Activated T-helper 1 cell treated with anti-CD3 and anti-CD28 coated beads, Interleukin-2, amount 50 U/mL, for 16 hours (primary cell): ENCODE measurements around the gene RHOF.

ENCODE experiments used
- DNase-seq, 2 donors: peaks; one replicate each; pipeline ENCODE4 v3.0.0-alpha.2; 2020; ENCODE audit warnings: low read depth in 1 of 2, low spot score in 1 of 2

The RHOF gene

DNA sequence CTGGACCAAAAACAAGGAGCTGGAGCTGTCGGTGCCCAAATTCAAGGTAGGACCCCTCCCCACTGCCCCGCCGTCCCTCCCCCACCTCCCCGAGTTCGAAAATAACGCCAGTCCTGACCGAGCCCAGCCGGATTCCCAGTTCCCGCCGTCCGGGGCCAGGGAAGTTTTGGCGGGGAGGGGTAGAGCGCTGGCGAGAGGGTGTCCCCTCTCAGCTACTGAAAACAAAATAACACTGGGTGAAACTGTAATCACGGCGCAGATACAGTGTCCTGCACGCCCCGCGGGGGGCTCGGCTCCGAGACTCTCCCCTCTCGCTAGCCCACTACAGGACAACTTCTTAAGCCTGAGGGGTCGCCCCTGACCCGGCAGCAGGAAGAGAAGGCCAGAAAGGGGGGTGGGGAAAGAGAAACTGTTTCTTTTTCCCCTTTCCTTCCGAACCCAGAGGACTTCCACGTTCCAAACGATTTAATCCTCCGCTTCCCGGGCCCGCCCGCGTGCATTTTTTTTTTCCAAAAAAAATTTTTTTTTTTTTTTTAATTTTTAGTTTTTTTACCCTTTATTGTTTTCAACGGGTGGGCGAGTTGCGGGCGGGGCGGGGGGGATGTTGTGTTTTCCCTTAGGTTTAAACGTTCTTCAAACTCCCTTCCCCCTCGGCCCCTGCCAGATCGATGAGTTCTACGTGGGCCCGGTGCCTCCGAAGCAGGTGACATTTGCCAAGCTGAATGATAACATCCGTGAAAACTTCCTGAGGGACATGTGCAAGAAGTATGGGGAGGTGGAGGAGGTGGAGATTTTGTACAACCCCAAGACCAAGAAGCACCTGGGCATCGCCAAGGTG lies 11.9 kb upstream of the RHOF start:
- no peak for DNase-seq

DNA sequence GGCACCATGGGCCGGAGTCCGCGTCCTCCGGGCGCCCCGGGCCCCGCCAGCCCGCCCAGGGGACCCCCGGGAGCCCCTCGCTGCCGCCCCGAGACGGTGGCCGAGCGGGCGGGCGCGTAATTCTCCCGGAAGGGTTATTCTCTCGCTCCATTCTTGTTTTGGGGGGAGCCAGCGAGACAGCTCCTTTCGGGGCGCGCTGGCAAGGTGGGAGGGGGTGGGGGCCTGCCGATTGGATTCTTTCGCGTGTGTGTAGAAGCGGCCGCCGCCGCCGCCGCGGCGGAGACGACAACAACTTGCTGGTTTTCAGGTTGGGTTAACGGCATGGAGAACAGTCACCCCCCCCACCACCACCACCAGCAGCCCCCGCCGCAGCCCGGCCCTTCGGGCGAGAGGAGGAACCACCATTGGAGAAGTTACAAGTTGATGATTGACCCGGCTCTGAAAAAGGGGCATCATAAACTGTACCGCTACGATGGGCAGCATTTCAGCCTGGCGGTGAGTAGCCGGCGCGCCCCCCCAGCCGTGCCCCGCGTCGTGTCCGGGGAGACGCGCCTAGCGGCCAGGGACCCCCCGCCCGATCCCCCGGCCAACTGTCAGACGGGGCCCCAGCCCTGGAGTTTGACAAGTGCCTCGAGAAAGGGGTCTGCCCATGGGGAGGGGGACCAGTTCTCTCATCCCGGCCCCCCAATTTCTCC lies 11.1 kb upstream of the RHOF start:
- peak in 1 of 2 donors; percentile 44 for DNase-seq

DNA sequence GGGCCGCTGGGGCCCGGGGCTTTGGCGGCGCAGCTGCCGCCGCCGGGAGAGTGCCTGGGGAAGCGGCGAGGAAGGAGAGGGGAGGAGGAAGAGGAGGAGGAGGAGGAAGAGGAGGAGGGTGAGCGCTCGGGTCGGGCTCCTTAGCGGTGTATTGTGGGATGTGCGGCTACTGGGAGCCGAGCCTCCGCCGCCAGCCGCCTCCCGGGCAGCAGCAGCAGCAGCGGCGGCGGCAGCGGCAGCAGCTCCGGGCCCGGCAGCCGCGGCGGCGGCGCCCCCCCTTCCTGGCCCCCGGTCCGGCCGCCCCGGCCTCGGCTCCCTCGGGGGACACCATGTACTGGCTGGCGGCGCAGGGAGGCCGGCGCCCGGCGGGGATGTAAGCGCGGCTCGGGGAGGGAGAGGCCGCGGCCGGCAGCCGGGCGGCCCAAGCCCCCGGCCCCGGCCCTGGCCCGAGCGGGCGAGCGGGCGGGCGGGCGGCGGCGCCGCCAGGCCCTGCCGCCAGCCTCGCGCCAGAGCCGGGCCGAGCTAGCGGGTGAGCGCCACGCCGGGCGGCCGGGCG lies 10.5 kb upstream of the RHOF start, which contains the start of gene SETD1B:
Gene SETD1B, plus strand, starts transcription at position 149 of the 556 bp plus-strand sequence. CDS start 729 bp downstream, outside the sequence.
- no peak for DNase-seq

DNA sequence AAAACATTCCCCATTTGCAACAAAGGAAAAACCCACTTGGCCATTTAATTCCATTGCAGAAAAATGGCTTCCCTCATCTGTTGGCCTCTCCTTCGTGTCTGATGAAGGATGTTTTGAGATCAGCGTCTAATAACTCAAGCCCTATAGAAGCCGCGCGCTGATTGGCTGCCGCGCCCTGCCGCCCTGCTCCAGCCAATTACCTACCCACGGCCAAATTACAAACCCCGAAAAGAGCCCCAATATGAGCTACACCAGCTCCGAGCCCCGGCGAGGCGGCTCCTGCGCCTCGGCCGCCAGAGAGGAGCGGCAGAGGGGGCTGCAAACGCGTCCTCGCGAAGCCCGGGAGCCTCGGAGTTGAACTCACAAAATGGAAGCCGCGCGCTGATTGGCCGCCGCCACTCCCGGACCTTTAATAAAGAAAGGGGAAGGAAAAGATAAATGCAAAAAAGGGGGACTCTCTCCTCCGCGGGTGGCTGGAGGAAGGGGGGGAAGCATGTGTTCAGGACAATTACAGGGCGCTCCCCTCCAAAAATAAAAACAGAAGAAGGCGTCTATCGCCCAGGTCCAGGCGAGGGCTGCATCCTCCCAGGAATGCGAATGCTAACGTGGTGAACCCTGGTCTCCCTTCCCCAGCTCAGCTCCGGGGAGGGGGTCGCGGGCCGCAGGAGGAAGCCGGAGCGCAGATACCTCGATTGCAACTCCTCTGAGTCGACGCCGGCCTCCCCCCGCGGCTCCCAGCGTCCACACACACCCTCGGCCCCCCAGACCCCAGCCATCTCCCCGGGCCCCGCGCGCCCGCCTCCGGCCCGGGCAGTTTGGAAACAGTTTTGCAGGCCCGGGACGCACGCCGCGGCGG lies 9.6 kb upstream of the RHOF start:
- DNase-seq, result peak; percentile 66 to 67

DNA sequence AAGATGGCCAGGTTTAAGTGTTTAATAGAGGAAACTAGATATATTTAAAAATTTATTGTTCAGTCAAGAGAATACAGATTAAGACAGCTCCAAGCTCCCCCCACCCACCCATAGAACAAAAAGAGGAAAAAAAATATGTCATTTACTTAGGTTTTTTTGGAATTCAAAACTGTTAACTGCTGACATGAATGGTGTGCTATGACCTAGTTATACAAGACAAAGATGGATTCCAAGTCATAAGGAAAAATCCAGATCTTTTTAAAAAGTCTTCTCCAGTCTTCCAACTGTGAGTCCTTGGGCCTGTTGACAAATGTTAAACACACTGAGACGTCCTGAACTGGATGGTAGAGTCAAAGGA lies 9.0 kb upstream of the RHOF start:
- no peak for DNase-seq

DNA sequence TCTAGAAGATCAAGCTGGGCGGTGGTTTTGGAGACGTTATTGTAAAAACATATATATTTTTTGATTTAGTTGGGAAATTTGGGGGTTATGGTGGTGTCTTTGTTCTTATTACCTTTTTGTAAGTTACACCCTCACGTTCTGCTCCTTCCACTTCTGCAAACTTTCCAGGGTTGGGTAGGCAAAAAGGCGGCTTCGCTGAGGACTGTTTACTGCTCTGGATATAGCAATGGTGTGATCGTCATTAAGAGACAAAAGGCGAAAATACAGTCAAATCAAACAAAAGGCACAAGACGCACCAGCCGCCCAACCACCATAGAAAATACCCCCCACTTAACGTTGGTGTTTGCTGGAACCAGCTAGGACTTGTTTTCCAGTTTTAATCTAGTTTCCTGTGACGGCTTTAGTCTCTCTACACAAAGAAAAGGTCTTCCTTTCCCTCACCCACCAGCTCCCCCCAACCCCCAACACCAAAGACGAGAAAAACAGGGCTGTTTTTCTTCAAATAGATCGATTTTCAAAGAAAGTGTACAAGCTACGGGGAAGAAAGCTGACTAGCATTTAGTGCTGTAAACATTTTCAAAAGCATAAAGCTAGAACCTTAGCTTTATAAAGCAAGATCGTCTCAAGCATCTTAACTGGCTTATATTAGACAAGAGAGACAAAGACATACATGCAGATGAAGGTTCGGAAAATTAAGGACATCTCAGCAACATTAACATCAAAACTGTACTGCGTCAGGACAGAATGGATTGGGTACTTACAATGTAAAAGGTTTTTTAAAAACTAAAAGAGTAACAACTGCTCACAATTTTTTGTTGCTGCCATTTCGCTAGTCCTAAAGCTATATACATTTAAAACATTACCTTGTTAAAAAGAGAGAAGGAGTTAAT lies 8.4 kb upstream of the RHOF start:
- DNase-seq, result no peak

DNA sequence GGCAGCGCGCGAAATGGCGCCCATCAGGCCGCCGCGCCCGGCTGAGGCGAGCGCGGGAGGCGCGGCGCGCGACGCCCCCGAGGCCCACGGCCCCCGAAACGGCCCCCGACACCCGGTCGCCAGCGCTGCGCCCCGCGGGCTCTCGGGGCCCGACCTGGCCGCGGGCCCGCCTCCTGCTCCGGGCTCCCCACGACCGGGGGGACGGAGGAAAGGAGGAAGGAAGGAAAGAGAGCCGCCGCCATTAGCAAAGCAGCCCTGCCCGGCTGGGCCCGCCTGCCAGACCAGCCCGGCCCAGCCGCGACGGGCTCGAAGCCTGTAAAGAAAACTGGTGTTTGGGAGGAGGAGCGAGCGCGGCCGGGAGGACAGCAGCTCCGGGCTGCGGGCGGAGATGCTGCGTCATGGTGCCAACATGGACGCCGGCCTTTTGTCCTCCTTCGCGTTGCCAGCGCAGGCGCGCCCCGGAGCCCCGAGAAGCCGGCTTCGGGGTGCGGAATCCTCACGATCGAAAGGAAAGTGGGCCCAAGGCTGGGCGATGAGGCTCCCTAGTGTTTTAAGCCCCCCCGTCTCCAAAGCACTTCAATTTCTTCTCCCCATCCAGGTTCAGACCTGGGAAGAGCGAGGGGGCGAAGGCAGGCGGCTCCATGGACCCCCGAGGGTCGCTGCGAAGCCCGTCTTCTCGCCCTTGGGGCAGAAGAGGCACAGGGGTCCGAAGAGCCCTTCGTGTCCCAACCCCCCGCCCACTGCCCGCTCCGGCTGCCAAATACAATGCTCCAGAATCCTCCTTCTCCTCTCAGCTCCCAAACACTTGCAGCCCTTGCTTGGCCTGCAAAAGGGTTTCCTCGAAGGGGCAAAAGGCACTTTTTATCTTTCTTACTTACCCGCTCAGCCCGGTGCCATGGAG lies 7.5 kb upstream of the RHOF start:
- DNase-seq, result peak in 1 of 2 donors; percentile 57

DNA sequence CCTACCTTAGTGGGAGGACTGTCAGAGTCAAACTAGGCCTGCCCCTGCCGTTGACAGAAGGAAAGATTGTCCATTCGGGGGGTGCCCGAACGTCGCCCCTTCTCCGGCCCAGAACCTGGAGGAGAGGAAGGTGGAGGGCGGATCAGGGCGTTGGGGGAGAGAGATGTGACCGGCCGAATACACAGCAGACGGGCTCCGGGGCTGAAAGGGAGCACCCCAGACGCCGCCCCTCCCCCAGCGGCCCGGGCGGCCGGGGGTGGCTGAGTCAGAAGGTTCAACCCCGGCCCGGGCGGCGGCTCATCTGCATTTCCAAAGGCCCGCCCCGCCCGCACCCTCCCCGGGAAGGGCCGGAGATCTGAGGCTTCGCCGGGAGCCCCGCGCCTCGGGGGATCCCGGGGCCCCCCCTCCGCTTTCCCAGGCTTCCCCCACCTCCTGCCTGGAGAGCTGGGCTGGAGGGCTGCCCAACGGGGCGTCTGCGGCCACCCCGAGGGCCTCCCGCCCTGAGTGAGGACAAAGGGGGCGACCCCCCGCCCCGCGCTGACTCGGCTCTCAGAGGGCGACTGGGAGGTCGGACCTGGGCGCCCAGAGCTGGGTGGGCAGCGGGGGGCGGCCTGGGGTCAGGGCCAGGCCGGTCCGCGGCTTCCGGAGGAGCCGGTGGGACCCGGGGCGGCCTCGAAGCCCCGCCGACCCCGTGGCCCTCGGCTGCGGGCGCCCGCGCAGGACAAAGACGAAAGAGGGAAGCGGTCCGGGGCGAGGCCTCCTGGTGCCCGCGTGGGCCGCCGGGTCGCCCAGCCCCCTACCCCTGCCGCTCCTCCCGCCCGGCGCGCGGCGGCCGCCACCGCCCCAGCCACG lies 6.6 kb upstream of the RHOF start:
- peak in 1 of 2 donors; percentile 73 for DNase-seq

DNA sequence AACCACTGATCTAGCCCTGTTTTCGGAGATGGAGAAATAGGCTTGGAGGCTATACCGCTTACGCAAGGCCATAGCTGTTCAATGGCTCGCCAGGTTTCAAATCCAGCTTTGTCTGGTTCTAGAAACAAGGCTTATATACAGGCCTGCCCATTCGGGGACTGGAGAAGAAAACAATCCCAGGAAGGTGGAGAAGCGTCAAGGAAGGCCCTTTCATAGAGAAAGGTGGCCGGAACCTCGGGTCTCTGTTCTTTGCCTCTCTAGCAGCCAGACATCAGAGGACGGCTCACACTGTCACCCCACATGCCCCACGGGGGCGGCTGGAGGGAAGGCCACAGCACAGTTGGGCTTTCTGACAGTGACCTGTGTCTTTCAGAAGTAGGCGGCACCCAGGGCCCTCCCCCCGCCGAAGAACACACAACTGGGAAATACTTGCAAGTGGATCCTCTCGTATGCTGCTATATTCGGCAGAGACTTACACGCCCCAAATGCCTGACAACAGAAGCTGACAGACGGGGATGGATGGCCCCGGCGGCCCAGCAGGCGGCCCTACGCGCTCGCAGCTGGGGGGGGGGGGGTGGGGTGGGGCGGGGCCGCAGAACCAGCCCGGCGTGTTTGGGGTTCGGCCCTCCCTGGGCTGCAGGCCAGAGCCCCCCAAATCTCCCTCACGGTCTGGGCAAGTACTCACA lies 5.8 kb upstream of the RHOF start:
- DNase-seq, result no peak

DNA sequence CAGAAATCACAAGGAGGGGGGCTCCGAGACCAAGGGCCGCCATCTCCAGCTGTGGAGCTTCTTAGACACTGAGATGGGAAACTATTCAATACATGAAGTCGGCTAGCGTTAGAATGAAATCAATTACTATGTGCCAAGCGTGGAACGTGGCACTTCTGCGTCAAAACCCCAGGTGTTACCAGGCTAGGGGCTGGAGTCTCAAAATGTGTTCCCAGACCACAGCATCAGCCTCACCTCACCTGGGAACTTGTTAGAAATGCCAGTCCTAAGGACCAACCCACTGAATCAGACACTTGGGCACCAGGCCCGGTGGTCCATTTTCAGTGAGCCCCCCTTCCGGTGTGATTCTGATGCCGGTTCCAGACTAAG lies 5.3 kb upstream of the RHOF start:
- DNase-seq, result no peak

DNA sequence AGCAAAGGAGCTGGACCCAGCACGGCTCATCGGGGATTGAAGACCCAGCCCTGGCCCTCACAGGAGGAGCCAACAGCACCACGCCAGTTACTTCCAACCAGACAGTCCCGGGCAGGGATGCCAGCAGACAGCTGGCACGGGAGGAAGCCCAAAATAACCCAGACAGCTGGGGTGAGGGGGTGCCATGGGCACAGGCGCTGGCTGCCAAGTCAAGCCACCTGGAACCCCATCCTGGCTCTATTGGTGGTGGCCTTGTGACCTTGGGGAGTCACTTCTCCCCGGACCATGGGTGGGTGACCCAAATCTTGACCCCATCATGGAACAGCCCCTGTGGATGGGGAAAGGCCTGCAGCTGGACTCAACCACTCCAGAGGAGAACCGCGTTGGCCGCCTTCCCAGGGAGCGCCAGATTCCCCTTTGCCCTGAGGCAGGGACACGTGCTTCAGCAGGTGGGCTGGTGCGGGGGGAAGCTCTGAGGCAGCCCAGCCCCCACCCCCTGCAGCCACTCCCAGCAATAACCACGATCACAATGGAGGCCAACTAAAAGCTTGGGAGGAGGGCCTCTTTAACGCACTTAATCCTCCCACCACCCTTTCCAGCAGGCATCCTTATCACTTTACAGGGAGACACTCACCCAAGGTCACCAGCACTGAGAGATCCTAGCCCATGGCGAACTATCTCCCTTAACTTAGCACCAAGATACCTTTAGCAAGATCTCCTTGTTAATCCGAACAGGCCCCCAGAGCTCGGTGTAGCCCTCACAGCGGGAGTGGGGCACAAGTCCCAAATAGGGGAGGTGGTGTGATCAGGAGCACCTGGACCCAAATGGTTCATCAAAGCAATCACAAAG lies 4.7 kb upstream of the RHOF start:
- DNase-seq, result no peak

DNA sequence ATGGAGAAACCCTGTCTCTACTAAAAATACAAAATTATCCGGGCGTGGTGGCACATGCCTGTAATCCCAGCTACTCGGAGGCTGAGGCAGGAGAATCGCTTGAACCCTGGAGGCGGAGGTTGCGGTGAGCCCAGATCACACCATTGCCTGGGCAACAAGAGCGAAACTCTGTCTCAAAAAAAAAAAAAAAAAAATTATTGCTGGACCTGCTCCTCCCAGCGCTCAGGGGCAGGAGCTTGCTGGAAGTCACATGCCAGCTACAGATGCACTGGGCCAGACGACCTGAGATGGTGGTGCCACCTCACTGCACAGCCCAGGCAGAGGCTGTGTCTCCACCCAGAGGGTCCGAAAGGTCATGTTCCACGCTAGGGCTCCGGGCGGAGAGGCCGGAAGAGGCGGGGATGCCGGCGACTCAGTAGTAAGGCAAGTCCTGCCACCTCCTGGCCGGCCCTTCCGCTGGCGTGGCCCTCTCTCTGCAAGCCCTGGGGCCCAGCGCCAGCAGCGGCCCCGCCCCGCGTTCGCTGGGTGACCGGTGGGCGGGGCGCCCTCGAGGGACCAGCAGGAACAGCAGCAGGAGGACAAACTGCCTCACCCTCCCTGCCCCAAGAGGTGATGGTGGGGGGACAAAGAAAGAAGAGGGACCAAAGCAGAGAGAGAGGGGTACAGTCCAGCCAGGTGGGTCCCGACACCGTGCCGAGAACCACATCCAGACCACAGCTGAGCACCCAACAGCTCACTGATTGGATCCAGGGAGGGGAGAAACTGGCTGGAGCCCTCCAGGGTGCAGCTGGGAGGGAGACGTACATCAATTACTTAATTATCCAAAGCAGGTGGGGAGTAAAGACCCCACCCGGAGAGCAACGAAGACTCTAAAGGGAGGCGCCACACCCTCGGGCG lies 3.6 kb upstream of the RHOF start:
- DNase-seq, result no peak

DNA sequence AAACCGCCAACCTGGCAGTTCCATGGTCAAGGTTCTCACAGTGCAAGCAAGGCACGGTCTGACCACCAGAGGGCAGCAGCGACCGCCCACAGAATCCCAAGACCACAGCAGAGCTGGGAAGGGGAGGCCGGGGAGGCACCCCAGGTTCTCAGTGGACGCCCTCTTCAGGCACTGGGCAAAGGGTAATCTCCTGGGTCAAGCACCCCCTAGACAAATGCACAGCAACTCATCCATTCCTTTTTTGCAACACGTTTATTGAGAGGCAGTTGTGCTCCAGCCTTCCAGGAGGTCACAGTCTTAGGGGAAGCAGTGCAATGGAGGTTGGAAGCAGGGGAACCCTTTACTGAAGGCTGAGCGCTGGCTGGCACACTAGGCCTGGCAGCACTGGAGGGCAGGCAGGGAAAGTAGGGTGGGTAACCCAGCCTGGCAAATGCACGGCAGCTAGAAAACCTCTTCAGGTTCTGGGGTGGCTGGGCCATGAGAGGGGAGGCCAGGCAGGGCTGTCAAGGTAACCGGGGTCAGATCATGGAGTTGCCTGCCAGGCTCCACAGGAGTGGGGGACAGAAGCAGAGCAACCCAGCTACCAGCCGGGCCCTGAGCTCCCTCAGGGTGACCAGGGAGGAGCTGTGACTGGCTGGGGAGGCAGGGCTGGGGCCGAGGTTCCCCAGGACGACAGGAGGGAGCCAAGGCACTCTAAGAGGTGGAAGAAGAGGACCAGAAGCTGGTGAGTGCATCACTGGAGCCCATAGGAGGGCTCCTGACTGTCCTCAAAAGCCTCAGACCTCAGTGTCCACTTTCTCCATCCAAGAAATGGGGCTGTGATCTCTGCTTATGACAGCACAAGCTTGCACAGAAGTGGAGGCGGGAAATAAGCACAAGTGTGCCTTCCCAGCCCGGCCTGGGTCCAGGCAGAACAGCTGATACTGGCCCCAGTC lies 1.8 kb upstream of the RHOF start:
- DNase-seq, result peak; percentile 76 to 77

DNA sequence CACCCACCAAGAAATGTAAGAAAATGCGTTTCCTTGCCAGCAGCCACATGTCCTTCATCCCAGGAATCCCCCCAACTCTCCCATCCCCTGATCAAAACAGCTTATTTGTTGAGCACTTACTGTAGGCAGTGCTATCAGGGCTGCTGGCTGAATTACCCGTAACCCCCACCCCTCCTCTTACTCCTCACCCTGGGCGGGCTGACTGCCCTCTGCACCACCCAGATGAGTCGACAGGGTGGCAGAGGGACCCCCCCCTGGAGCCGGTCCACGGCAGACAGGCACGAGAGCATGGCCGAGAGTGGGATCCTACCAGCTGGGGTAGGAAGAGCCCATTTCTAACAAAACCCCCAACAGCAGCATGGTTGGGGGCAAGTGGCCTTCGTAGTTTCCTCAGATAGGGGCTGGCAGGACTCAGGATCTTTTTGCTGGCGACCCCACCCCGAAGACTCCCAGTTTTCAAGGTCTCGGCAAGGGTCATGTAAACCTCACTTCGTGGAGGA lies 1.1 kb upstream of the RHOF start:
- DNase-seq, result no peak
